OCI-LY7 (cell line): ENCODE results near the gene PILRB.
"Not testable (repeated sequence)": the region's sequence is repeated elsewhere in the genome, so short reads cannot be mapped to it uniquely, and the experiment has no call there.

Experiments
- CTCF ChIP-seq: fragments of 200-600 bp; sonication (generic); conservative IDR thresholded peaks from 2 replicates; pipeline ENCODE4 v1.5.1; 2014; ENCODE audit warnings: mild to moderate bottlenecking, antibody characterized with exemption, low read length, moderate library complexity, mixed read lengths
- EZH2phosphoT487 ChIP-seq: fragments of 200-600 bp; sonication (generic); IDR thresholded peaks from 2 replicates; pipeline ENCODE4 v1.6.1; 2018; ENCODE audit warnings: low read depth, borderline replicate concordance, mild to moderate bottlenecking, mixed run types, antibody characterized with exemption, low read length, moderate library complexity, mixed read lengths

- TF ChIP-seq CTCF, EZH2phosphoT487: not testable (repeated sequence)
Measured at GRCh38 chr7:100363797-100364196, 5.9 kb downstream of the PILRB start.
